Measurements from ENCODE around the gene EIF5B. TPM values are rescaled to one million over a fixed set of nuclear protein-coding genes. Genes with fewer than 3 reads are reported as not detected.
"Not testable (repeated sequence)": the region's sequence is repeated elsewhere in the genome, so short reads cannot be mapped to it uniquely, and the experiment has no call there.

The EIF5B gene
- total RNA-seq = 10 to 100 TPM; 50.7 to 81.0 TPM

DNA sequence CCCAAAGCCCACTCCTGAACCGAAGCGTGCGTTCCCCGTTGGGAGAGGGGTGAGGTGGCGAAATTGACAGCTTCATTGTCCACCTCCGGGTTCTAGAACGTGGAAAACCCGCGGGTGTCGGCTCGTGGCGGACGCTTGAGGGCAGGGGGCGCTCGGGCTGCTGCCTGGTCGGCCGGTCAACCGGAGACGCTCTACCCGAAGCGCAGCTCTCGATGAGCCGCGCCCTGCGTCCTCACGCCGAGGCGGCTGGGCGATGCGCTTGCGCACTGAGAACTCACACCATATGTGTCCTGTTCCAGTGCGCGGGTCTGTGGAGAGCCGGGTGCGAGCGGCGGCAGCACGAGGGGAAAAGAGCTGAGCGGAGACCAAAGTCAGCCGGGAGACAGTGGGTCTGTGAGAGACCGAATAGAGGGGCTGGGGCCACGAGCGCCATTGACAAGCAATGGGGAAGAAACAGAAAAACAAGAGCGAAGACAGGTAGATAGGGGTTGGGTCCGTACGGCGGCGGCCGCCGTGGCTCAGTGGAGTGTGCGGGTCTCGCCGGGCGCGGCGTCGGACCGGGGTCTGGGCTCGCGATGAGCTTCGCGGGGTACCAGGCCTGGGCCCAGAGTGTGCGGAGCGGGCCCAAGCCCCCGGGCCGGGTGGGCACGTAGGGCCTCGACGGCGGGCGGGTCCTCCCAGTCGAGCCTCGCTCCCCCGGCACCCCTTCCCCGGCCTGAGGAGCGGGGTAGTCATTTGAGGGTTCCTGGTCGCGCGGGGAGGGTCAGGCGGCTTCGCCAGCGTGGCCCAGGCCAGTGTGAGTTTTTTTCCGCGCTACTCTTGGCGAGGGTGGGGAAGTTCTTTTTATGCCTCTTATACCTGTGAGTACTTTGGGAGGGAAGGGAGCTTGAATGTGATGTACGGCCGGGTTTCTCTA lies at the start of gene EIF5B:
TSS of gene EIF5B (plus strand) at position 277 of the 916 bp plus-strand sequence. CDS start at position 443, 166 bp downstream.
- TF ChIP-seq, protein P1, sequence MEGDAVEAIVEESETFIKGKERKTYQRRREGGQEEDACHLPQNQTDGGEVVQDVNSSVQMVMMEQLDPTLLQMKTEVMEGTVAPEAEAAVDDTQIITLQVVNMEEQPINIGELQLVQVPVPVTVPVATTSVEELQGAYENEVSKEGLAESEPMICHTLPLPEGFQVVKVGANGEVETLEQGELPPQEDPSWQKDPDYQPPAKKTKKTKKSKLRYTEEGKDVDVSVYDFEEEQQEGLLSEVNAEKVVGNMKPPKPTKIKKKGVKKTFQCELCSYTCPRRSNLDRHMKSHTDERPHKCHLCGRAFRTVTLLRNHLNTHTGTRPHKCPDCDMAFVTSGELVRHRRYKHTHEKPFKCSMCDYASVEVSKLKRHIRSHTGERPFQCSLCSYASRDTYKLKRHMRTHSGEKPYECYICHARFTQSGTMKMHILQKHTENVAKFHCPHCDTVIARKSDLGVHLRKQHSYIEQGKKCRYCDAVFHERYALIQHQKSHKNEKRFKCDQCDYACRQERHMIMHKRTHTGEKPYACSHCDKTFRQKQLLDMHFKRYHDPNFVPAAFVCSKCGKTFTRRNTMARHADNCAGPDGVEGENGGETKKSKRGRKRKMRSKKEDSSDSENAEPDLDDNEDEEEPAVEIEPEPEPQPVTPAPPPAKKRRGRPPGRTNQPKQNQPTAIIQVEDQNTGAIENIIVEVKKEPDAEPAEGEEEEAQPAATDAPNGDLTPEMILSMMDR (IDR thresholded peaks at IDR 0.05) = peak; percentile 51 to 84
- peaks cover 0 to 46% of the 10 kb centered on the region in 2 donors for H3K4me1 ChIP-seq
- peaks cover 8% of the 10 kb centered on the region for H3K36me3 ChIP-seq
- no peaks in the 10 kb centered on the region for H3K9me3 ChIP-seq
- no peaks in the 10 kb centered on the region for H3K27me3 ChIP-seq
- DNase-seq (ENCODE audit: low spot score) = peak; percentile 97
- H3K4me3 ChIP-seq = peak within 1 kb of the TSS; percentile 71 to 98
- peak within 1 kb of the TSS; percentile 93 for H3K27ac ChIP-seq

- Histone ChIP-seq H3K27me3 (no peaks in the 10 kb centered on the region), H3K4me3 (no peak overlapping the region), H3K27ac (no peak overlapping the region), H3K4me1 (no peaks in the 10 kb centered on the region), H3K9me3 (no peaks in the 10 kb centered on the region), H3K36me3 (peaks cover 6% of the 10 kb centered on the region)
- TF ChIP-seq, protein P1 (IDR thresholded peaks at IDR 0.05) = no peak
- DNase-seq (ENCODE audit: low spot score) = no peak
These were observed 39.2 kb upstream of the EIF5B start for GRCh38 chr2:99297994-99298393.

DNA sequence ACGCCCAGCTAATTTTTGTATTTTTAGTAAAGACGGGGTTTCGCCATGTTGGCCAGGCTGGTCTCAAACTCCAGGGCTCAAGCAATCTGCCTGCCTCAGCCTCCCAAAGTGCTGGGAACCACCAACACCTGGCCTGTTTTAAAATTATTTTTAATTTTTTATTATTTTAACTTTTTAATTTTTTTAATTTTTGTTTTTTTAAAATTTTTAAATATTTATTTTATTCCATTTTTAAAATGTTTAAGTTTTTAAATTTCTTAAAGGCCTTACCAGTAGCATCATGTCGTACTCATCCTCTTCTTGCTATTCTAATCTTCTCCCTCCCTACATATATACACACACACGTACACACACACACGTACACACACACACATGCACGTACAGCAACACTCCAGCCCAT lies 37.6 kb upstream of the EIF5B start:
- no peaks in the 10 kb centered on the region for H3K4me1 ChIP-seq
- H3K4me3 ChIP-seq = no peak overlapping the region
- no peaks in the 10 kb centered on the region for H3K27me3 ChIP-seq
- TF ChIP-seq, protein P1 (IDR thresholded peaks at IDR 0.05) = no peak
- H3K9me3 ChIP-seq = no peaks in the 10 kb centered on the region
- DNase-seq (ENCODE audit: low spot score) = no peak
- H3K36me3 ChIP-seq = peaks cover 13% of the 10 kb centered on the region
- no peak overlapping the region for H3K27ac ChIP-seq

DNA sequence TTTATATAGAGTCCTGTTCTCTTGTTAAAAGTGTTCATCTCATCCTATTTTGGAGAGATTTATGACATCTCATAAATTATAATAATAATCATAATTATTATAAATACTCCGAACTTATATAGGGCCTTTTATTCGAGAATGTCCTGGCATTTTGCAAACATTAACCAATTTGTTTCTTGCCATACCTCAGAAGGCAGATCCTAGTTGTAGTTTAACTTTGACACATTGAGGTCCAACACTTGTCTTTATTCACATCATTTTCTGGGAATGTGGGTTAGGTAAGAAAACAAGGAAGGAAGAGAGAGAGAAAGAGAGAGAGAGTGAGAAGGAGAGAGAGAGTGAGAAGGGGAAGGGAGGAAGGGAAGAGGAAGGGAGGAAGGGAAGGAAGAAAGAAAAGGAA lies 36.1 kb upstream of the EIF5B start, which contains the start of gene LYG1:
TSS of gene LYG1 (minus strand) at position 101 of the 400 bp plus-strand sequence. CDS start 5,527 bp downstream, outside the sequence.
- H3K4me1 ChIP-seq; H3K27ac ChIP-seq; H3K27me3 ChIP-seq; H3K9me3 ChIP-seq; H3K4me3 ChIP-seq; DNase-seq (ENCODE audit: low spot score): not testable (repeated sequence)
- H3K36me3 ChIP-seq = peaks cover 14% of the 10 kb centered on the region

DNA sequence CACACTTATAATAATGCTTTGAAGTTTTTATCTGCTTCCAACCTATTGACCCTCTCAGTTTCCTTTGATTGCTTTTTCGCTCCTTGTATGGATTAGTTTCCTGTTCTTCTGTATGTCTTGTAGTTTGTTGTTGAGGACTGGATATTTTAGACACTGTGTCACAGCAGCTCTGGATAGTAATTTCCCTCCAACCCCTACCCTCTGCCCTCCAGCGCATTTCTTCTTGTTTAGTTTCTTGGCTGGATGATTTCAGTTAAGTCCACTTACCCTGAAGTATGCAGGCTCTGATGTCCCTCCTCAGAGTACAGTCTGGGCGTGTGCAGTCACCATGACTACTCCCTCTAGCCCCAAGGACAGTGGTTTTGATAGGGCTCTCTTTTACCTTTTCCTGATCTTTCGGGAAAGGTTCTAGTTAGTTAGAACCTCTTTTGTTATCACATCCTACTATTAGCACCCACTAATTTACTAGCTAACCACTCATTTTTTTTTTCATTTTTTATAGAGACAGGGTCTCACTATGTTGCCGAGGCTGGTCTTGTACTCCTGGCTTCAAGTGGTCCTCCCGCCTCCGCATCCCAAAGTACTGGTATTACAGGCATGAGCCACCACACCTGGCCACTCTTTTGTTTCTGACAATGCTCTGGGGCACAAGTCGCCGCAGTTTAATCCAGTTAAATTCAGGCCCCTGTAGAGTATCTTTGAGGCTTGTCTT lies 19.9 kb upstream of the EIF5B start:
- peaks cover 51% of the 10 kb centered on the region for H3K36me3 ChIP-seq
- H3K4me1 ChIP-seq = no peaks in the 10 kb centered on the region
- DNase-seq (ENCODE audit: low spot score) = no peak
- H3K27me3 ChIP-seq = no peaks in the 10 kb centered on the region
- H3K9me3 ChIP-seq = no peaks in the 10 kb centered on the region
- H3K27ac ChIP-seq = no peak overlapping the region
- no peak overlapping the region for H3K4me3 ChIP-seq
- TF ChIP-seq, protein P1 (IDR thresholded peaks at IDR 0.05) = no peak

- peaks cover 56% of the 10 kb centered on the region for H3K36me3 ChIP-seq
- H3K27me3 ChIP-seq; H3K4me3 ChIP-seq; H3K9me3 ChIP-seq; H3K4me1 ChIP-seq; H3K27ac ChIP-seq; DNase-seq (ENCODE audit: low spot score): not testable (repeated sequence)
These were observed 19.4 kb upstream of the EIF5B start for GRCh38 chr2:99317873-99318200.
